OCI-M2 (cell line): Measurements from ENCODE around the gene HOXC5.

ENCODE experiments used
- DNase-seq: peaks from one replicate; lab custom pipeline; 2025; ENCODE audit not compliant: unreplicated experiment; lab: John Stamatoyannopoulos, UW

HOXC5 gene

GRCh38 chr12:54019091-54019811 is 13.6 kb upstream of the HOXC5 start:
- no peak for DNase-seq

DNA sequence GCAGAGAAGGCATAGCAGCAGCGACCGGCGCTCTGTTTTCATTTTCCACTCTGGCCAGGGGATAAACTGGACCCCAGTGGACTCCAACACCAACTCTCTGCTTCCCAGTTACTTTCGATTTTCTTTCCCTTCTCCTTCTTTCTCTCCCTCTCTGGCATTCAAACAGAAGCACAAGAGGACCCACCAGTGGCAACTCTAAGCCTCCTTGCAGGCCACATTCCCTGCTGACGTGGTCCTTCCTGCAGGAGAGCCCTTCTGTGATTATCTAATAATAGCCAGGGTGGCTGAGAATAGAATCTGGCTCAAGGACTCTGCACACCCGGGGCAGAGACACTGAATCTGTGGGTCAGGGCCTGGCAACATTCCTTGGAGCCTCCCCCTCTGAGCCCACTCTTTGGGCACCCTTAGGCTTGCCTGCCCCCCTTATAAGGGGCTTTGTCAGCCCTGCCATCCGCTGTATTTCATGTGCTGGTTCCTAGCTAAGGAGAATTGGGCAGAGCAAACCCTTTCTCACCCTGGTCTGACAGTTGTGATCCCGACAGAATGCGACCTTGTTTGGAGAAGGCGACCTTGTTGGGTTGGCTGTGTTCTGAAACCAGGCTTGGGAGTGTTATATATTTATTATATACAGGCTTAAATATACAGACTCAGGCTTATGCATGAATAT is 12.8 kb upstream of the HOXC5 start:
- DNase-seq, result no peak

DNA sequence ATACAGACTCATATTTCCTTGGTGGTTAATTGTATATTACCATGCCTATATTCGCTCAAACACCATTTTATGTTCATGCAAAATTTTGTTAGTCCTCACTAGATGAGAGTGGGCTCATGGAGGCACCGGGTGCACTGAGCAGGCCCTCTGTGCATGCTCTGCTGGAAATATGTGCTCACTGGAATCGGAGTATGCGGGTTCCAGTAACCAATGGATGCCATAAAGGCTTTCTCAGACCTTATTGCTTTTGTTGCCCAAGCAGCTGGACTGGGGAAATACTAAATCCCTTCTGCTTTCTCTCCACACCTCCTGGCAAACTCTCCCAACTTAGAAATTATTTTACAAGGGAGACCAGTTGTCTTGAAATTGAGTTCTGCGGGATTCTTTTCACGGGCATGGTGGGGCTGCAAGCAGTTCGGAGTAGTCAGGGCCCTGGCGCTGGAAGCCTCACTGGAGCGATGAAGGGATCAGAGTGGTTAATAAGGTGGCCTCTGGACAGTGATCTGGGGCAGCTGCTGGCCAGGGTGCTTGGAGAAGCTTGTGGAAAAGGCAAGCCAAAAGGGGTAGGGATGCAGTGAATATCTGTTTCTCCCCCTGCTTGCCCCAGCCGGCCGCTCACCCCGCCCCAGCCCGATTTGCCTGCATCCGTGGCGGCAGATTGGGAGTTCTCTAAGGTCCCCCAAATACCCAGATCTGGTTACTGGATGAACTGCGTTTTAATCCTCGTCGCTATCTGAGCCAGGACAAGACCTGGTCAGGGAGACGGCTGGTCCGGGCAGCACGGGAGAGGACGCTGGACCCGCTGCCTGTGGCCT is 12.1 kb upstream of the HOXC5 start:
- no peak for DNase-seq

DNA sequence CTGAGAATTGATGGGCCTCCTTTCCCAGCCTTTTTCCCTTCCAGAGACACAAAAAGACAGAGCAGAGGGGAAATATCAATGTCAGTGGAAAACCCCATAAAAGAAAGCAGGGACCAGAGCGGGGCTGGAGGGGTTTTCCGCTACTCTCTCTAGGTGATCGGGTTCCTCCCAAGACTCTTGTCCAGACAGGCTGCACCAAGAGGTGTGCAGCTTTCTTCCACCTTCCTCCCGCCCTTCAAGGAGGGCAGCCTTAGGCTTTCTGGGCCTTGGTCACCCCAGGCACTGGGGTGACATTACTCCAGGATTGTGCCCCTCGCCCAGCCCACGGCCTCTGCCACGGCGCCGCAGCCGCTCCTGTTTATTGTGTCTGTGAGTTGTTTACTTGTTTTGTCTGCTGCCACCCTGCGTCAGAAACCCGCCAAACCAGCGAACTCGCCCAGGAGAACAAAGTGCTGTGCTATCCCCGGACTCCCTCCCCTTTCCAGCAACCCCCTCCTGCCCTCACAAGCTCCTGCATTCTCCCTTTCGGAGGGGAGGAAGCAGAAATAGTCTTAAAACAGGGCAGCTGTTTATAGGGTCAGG is 11.3 kb upstream of the HOXC5 start:
- no peak for DNase-seq

DNA sequence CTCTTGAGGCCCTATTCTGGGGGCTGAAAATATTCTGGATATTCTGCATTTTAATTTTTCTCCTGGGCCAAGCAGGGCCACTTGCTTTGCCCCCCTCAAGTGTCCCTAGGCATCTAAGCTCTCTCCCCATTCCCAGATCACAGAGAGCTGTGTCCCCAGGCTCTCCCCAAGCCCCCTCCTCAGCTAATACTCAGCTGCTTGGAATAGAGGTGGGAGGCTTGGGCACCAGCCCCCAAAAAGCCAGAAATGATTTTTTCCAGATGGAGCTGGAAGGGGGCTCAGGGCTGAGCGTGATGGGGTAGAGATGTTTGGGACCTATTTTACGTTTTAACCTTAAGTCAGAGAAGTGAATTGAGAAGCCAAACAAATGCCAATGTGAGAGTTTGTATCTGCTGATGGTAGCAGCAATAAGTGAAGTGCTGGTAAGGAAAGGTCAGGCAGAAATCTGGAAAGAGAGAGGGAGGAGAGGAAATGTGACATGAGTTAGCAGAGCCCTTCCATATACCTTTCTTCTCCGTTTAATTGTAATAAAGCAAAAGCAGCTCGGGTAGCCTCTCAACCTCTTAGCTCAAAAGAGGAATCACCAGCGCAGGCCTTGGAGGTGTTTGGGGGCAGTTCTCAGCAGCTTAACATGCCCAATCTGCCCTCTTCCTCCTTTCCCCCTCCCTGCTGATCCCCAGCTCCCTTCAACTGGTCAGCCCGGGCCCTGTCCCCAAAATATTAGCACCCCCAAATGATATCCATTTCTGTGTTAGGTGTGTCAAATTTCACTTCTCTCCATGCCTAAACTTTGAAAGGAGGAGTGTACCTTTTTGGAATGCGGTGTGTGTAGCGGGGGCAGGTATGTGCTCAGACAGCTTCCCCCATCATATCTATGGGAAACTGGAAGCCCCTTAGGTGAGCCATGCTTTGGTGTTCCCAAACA is 9.6 kb upstream of the HOXC5 start:
- DNase-seq, result no peak

GRCh38 chr12:54024127-54024526 is 8.7 kb upstream of the HOXC5 start:
- no peak for DNase-seq

GRCh38 chr12:54024581-54025305 is 8.1 kb upstream of the HOXC5 start:
- DNase-seq, result no peak

DNA sequence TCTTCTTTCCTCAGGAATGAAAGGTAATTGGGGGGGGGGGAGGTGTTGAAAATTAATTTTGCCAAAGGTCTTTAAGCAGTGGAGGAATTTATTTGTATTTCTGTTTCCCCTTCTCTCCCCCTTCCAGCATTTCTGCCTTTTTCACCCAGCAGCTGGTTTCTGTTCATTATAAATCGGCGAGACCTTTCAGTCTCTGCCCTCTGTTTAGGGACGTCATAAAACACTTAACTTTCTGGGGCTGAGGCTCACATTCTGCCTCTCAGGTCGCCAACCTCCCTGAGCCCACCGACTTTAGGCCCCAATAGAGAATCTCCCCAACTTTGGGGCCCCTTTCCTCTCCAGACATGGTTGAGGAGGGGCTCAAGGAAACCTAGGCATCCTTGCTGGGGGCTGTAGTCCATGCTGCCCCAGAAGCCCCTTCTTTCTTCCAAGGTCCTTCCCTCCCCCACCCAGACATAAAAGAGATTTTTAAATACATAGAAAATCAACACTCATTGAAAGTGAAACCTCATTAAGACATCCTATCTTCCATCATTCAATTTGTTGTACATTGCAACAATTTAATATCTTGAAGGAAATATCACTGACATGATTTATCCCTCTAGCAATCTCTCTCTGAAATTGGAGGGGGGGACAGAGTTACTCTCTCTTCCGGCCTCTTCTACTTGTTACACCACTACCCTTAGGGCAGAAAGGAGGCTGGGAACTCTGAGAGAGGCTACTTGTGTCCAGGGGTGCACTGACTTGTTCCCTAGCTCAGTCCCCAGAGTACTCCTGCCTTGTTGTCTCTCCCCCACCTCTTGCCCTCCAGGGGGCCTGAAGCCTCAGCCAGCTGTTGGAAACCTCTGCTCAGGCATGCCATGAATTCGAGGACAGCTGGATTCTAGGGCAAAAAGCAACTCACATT is 7.1 kb upstream of the HOXC5 start:
- no peak for DNase-seq

- DNase-seq, result no peak
Measured at GRCh38 chr12:54026640-54027441, 6.0 kb upstream of the HOXC5 start.

GRCh38 chr12:54027442-54027786 is 5.4 kb upstream of the HOXC5 start:
- DNase-seq, result no peak

DNA sequence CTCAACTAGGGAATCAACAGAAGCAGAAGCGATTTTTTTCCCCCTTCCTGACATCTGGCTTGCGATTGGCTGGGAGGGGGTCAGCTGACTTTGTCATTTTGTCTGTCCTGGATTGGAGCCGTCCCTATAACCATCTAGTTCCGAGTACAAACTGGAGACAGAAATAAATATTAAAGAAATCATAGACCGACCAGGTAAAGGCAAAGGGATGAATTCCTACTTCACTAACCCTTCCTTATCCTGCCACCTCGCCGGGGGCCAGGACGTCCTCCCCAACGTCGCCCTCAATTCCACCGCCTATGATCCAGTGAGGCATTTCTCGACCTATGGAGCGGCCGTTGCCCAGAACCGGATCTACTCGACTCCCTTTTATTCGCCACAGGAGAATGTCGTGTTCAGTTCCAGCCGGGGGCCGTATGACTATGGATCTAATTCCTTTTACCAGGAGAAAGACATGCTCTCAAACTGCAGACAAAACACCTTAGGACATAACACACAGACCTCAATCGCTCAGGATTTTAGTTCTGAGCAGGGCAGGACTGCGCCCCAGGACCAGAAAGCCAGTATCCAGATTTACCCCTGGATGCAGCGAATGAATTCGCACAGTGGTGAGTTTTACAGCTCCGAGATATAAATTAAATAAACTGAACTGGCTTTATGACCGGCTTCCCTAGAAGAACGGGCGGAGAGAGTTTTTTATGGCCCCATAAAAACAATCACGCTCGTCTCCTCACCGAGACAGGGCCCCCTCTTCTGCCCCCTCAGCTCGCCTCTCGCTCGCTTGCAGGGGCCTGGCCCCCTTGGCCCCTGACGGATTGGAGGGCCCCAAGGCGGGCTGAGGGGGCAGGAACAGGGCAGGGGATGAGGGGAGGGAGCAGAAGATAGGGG is 4.3 kb upstream of the HOXC5 start, which contains the start of gene HOXC6:
Gene HOXC6, plus strand, starts transcription at position 127 of the 888 bp plus-strand sequence. Its CDS starts 82 bp downstream, at position 209.
- no peak for DNase-seq

GRCh38 chr12:54029529-54030441 is 3.1 kb upstream of the HOXC5 start:
- no peak for DNase-seq

- DNase-seq, result no peak
Measured at GRCh38 chr12:54030442-54030801, 2.4 kb upstream of the HOXC5 start.

GRCh38 chr12:54030889-54031471 is 1.9 kb upstream of the HOXC5 start:
- DNase-seq, result no peak

DNA sequence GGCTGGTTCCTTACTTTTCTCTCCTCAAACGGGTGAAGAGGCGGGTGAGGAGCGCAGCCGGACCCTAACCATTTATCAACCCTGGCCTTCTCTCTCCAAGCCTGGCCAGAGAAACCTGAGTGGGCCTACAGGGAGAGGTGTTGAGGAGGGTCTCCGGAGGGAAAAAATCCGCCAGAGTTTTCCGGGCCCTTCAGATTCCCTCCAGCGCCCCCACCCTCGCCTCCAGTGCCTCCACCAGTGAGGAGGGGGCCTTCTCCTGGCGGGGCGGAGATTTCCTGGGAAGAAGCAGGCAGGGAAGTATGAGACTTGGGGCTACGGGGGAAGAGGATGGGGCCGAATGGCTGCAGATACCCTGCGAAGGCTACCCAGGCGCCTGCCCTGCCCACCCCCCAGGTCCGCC is 1.4 kb upstream of the HOXC5 start:
- DNase-seq, result no peak
